Neural cell (in vitro differentiated cells): ENCODE data around the gene NT5E.
"Not testable (repeated sequence)": the region's sequence is repeated elsewhere in the genome, so short reads cannot be mapped to it uniquely, and the experiment has no call there.

Experiments used
- EP300 ChIP-seq: fragments of 450-650 bp; conservative IDR thresholded peaks from 2 replicates; pipeline ENCODE4 v1.6.1; 2014; ENCODE audit warnings: antibody characterized with exemption, mild to moderate bottlenecking, moderate library complexity; ENCODE audit not compliant: poor library complexity, severe bottlenecking
- REST ChIP-seq: IDR thresholded peaks from 2 replicates; pipeline ENCODE4 v1.6.1; 2012; ENCODE audit warnings: borderline replicate concordance

GRCh38 chr6:85524281-85524680, 74.4 kb downstream of the NT5E start:
- TF ChIP-seq EP300, REST: not testable (repeated sequence)
